Effector memory CD4-positive, alpha-beta T cell (primary cell): Measurements from ENCODE around the gene LRFN5.

Experiments used
- DNase-seq, 3 donors: peaks; one replicate each; pipeline ENCODE4 v3.0.0-alpha.2; 2020
- H3K27ac ChIP-seq: 2 replicates; pipeline ENCODE4 v1.7.0; 2013; ENCODE audit warnings: mild to moderate bottlenecking, low read length, moderate library complexity; ENCODE audit not compliant: insufficient read depth, poor library complexity, severe bottlenecking
- H3K27me3 ChIP-seq: replicated peaks from 2 replicates; pipeline ENCODE4 v1.7.0; 2013; ENCODE audit warnings: mild to moderate bottlenecking, low read length; ENCODE audit not compliant: insufficient read depth, control insufficient read depth, poor library complexity, severe bottlenecking
- H3K36me3 ChIP-seq: 2 replicates; pipeline ENCODE4 v1.7.0; 2013; ENCODE audit warnings: mild to moderate bottlenecking, low read length, moderate library complexity; ENCODE audit not compliant: control insufficient read depth, insufficient read depth
- H3K4me1 ChIP-seq: 2 replicates; pipeline ENCODE4 v1.7.0; 2013; ENCODE audit warnings: low read length, mild to moderate bottlenecking; ENCODE audit not compliant: control insufficient read depth, insufficient read depth, poor library complexity, severe bottlenecking
- H3K4me3 ChIP-seq: 2 replicates; pipeline ENCODE4 v1.7.0; 2013; ENCODE audit warnings: low read length, low read depth, mild to moderate bottlenecking; ENCODE audit not compliant: insufficient read depth, poor library complexity, severe bottlenecking
- H3K9me3 ChIP-seq: 2 replicates; pipeline ENCODE4 v1.7.0; 2013; ENCODE audit warnings: mild to moderate bottlenecking, low read length, moderate library complexity; ENCODE audit not compliant: control insufficient read depth

LRFN5 gene

GRCh38 chr14:41761204-41761603 is 154.5 kb downstream of the LRFN5 start:
- Histone ChIP-seq H3K27me3 (no peaks in the 10 kb centered on the region), H3K27ac (no peak overlapping the region), H3K36me3 (no peaks in the 10 kb centered on the region), H3K4me3 (no peak overlapping the region), H3K4me1 (no peaks in the 10 kb centered on the region), H3K9me3 (no peaks in the 10 kb centered on the region)
- DNase-seq, result no peak

- Histone ChIP-seq H3K4me1 (no peaks in the 10 kb centered on the region), H3K9me3 (no peaks in the 10 kb centered on the region), H3K27me3 (no peaks in the 10 kb centered on the region), H3K36me3 (no peaks in the 10 kb centered on the region), H3K4me3 (no peak overlapping the region), H3K27ac (no peak overlapping the region)
- no peak for DNase-seq
Measured at GRCh38 chr14:41766772-41767171, 160.1 kb downstream of the LRFN5 start.

DNA sequence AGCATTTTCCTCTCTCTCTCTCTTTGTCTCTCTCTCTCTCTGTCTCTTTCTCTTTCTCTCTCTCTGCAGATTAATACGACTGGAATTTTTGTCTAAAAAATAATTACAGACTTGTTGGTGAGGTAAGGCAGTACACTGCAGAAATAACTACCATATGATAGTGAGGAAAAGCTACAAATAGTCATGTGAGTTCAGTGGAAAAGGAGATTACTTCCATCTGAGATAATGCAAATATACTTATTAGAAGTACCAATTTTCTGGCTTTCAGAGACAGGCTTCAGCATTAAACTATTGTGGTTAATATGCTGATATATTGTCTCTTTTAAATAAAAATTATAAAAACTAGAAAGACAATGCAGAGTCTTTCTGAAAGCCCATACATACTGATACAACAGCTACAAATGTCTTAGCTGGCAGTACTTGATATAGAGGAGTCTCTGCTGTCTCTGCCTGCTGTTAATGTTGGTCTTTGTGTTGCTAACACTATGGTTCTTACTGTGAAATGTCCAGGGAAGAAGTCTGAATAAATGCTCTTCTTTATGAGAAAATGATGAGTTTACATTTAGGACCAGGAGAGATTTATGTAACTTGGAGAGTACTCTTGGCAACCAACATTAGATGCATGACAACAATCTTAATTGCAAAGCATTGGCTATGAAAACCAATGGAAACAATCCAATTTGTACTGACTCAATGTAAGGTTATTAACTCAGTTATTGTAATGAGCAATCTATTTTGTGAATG is 167.0 kb downstream of the LRFN5 start:
- H3K4me1 ChIP-seq, result no peaks in the 10 kb centered on the region
- no peak overlapping the region for H3K27ac ChIP-seq
- DNase-seq, result no peak
- H3K4me3 ChIP-seq, result no peak overlapping the region
- no peaks in the 10 kb centered on the region for H3K36me3 ChIP-seq
- no peaks in the 10 kb centered on the region for H3K27me3 ChIP-seq
- no peaks in the 10 kb centered on the region for H3K9me3 ChIP-seq

DNA sequence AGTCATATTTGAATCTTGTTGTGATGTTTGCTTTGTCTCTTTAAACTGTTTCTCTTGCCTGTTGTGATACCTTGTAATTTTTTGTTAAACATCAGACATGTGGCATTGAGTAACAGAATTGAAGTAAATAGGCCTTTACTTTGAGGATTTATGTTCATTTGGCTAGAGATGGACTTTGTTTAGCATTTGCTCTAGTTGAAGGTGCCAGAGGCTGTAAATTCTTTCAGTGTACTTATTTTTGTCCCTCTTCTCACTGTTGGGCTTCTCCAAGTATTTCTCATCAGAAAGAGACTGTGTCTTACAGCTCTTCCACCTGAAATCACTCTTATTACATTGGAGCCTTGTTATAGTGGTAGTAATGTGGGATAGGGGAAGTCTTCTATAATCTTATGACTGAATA is 175.8 kb downstream of the LRFN5 start:
- H3K27ac ChIP-seq, result no peak overlapping the region
- H3K4me3 ChIP-seq, result no peak overlapping the region
- no peaks in the 10 kb centered on the region for H3K36me3 ChIP-seq
- no peaks in the 10 kb centered on the region for H3K27me3 ChIP-seq
- no peaks in the 10 kb centered on the region for H3K4me1 ChIP-seq
- no peaks in the 10 kb centered on the region for H3K9me3 ChIP-seq
- DNase-seq, result no peak

- DNase-seq, result no peak
Measured at GRCh38 chr14:41783403-41783802, 176.7 kb downstream of the LRFN5 start.

GRCh38 chr14:41785696-41786095 is 179.0 kb downstream of the LRFN5 start:
- Histone ChIP-seq H3K27ac (no peak overlapping the region), H3K4me3 (no peak overlapping the region), H3K9me3 (no peaks in the 10 kb centered on the region), H3K4me1 (no peaks in the 10 kb centered on the region), H3K27me3 (no peaks in the 10 kb centered on the region), H3K36me3 (no peaks in the 10 kb centered on the region)
- no peak for DNase-seq

More at GRCh38 chr14:41783403-41783802, 176.7 kb downstream of the LRFN5 start:
- H3K36me3 ChIP-seq, result no peaks in the 10 kb centered on the region
- no peak overlapping the region for H3K27ac ChIP-seq
- H3K27me3 ChIP-seq, result no peaks in the 10 kb centered on the region
- H3K4me1 ChIP-seq, result no peaks in the 10 kb centered on the region
- H3K4me3 ChIP-seq, result no peak overlapping the region
- H3K9me3 ChIP-seq, result no peaks in the 10 kb centered on the region

- DNase-seq, result no peak
- no peaks in the 10 kb centered on the region for H3K4me1 ChIP-seq
- no peak overlapping the region for H3K27ac ChIP-seq
Measured at GRCh38 chr14:41799817-41800216, 193.1 kb downstream of the LRFN5 start.

DNA sequence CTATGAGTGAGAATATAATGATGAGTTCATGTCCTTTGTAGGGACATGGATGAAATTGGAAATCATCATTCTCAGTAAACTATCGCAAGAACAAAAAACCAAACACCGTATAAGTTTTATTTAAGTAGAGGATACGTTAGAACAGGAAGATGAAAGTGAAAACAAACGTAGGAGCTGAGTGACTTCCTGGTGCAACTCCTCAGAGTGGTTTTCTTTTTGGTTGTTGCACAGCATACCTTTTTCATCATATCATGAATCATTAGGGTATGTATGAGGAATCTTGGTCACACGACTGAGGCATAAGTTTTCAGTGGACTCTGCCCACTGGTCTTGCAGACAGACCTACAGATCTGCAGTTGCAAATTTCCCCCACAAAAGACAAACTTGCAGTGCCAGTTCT is 199.0 kb downstream of the LRFN5 start:
- Histone ChIP-seq H3K36me3 (no peaks in the 10 kb centered on the region), H3K27ac (no peak overlapping the region), H3K4me1 (no peaks in the 10 kb centered on the region), H3K9me3 (no peaks in the 10 kb centered on the region), H3K27me3 (no peaks in the 10 kb centered on the region), H3K4me3 (no peak overlapping the region)
- DNase-seq, result no peak

More at GRCh38 chr14:41799817-41800216, 193.1 kb downstream of the LRFN5 start:
- Histone ChIP-seq H3K36me3 (no peaks in the 10 kb centered on the region), H3K4me3 (no peak overlapping the region), H3K9me3 (no peaks in the 10 kb centered on the region), H3K27me3 (no peaks in the 10 kb centered on the region)

DNA sequence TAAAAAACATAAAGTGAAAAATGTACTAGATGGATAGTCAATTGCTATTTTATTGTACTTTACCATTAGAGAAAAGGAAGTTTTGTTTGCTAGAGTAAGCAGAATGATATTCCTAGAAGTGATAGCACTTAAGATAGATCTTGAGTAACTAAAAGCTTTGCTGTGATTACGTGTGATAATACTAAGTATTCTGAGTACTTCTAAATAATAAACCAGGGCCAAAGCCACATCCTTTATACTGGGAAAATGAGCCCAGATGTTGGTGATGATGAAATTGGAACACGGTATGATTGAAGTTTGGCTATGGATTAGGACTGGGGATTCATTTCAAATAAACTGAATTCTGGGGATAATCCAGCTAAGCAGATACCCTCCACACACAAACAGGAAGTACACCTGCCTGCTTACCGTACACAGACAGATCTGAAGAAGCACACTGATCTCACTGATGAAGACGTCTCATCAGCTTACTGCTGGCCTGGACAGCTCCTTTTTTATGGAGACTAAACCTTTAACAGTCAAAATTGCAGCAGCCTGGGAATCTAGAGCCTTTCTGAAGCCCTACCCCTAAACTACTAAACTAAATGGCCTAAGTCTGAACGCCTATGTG is 199.8 kb downstream of the LRFN5 start:
- no peak for DNase-seq
- Histone ChIP-seq H3K27ac (no peak overlapping the region), H3K36me3 (no peaks in the 10 kb centered on the region), H3K4me1 (no peaks in the 10 kb centered on the region), H3K27me3 (no peaks in the 10 kb centered on the region), H3K9me3 (no peaks in the 10 kb centered on the region), H3K4me3 (no peak overlapping the region)

- H3K27me3 ChIP-seq, result no peaks in the 10 kb centered on the region
- no peak for DNase-seq
- no peaks in the 10 kb centered on the region for H3K9me3 ChIP-seq
- H3K4me1 ChIP-seq, result no peaks in the 10 kb centered on the region
- no peaks in the 10 kb centered on the region for H3K36me3 ChIP-seq
- no peak overlapping the region for H3K4me3 ChIP-seq
- H3K27ac ChIP-seq, result no peak overlapping the region
Measured at GRCh38 chr14:41810362-41810761, 203.7 kb downstream of the LRFN5 start.
